ENCODE data around the gene MSH3. TPM values are rescaled to one million over a fixed set of nuclear protein-coding genes. Genes with fewer than 3 reads are reported as not detected.

MSH3 gene
- total RNA-seq, 4 donors from 2014 or later: 11.0 to 15.0 (median 12.4) TPM

- Histone ChIP-seq H3K27me3 (no peaks in the 10 kb centered on the region), H3K36me3 (peaks cover 33% of the 10 kb centered on the region), H3K4me1 (no peaks in the 10 kb centered on the region), H3K9me3 (no peaks in the 10 kb centered on the region), H3K4me3 (no peak overlapping the region), H3K27ac (no peak overlapping the region)
- WGBS: 99% methylated on average over 3 of the region's 3 CpGs
- TF ChIP-seq CTCF (IDR thresholded peaks at IDR 0.05) (no peak), POLR2A (IDR thresholded peaks at IDR 0.05) (no peak)
- no peak for DNase-seq (ENCODE audit: low spot score in 2 of 2)
Observed at GRCh38 chr5:80747922-80748321, 93.5 kb downstream of the MSH3 start.

DNA sequence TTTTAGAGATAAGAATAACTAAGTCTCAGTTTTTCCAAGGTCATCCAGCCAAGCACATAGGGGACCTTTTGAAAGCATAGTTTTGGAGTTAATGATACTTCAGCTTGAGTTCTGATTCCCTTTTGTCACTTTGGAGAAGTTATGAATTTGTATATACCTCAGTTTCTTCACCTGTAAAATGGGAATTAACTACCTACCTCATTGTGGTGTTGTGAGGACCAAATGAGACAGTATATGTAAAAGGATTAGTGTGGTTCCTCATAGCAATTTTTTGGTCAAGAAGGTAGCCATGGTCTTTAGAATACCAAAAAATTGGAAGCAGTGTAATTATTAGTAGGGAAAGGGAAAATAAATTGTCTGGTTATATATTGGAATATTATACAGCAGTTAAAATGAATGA, 98.0 kb downstream of the MSH3 start:
- Histone ChIP-seq H3K27ac (no peak overlapping the region), H3K27me3 (no peaks in the 10 kb centered on the region), H3K4me1 (no peaks in the 10 kb centered on the region), H3K36me3 (peaks cover 7% of the 10 kb centered on the region), H3K4me3 (no peak overlapping the region), H3K9me3 (no peaks in the 10 kb centered on the region)
- DNase-seq (ENCODE audit: low spot score in 2 of 2): no peak
- TF ChIP-seq POLR2AphosphoS5 (IDR thresholded peaks at IDR 0.05) (no peak), EP300 (IDR thresholded peaks at IDR 0.05) (no peak), CTCF (IDR thresholded peaks at IDR 0.05) (no peak), POLR2A (IDR thresholded peaks at IDR 0.05) (no peak)

DNA sequence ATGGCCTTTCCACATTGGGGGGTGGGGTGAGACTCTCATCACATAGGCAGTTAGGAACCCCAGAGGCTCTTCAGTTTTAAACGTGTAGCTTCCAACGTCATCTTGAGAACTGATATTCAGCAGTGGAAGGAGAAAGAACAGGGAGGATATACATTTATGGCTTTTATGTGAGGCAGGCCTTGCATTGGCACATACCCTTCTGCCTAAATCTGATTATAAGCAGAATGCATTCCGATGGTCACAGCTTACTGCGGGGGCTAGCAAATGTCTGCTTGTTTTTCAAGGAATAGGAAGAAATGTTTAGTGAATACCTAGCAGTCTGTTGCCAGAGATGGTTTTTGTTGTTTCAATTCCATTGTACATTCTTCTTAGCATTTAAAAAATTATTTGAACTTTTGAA, 99.3 kb downstream of the MSH3 start:
- no peaks in the 10 kb centered on the region for H3K9me3 ChIP-seq
- 77% methylated on average over 4 of the region's 4 CpGs for WGBS

GRCh38 chr5:80754900-80755299, 100.4 kb downstream of the MSH3 start:
- H3K27me3 ChIP-seq: no peaks in the 10 kb centered on the region
- H3K9me3 ChIP-seq: no peaks in the 10 kb centered on the region
- H3K4me1 ChIP-seq: no peaks in the 10 kb centered on the region
- H3K4me3 ChIP-seq: no peak overlapping the region
- WGBS: 56% methylated on average over 7 of the region's 7 CpGs
- no peak for DNase-seq (ENCODE audit: low spot score in 2 of 2)
- no peak for TF ChIP-seq EP300 (IDR thresholded peaks at IDR 0.05)
- no peak for TF ChIP-seq CTCF (IDR thresholded peaks at IDR 0.05)
- TF ChIP-seq POLR2A (IDR thresholded peaks at IDR 0.05): no peak
- no peak for TF ChIP-seq POLR2AphosphoS5 (IDR thresholded peaks at IDR 0.05)
- no peaks in the 10 kb centered on the region for H3K36me3 ChIP-seq
- no peak overlapping the region for H3K27ac ChIP-seq

More for the DNA sequence above, 99.3 kb downstream of the MSH3 start:
- no peaks in the 10 kb centered on the region for H3K36me3 ChIP-seq
- no peak overlapping the region for H3K27ac ChIP-seq
- TF ChIP-seq POLR2AphosphoS5 (IDR thresholded peaks at IDR 0.05) (no peak), EP300 (IDR thresholded peaks at IDR 0.05) (no peak), POLR2A (IDR thresholded peaks at IDR 0.05) (no peak), CTCF (IDR thresholded peaks at IDR 0.05) (no peak)
- H3K27me3 ChIP-seq: no peaks in the 10 kb centered on the region
- DNase-seq (ENCODE audit: low spot score in 2 of 2): no peak
- H3K4me1 ChIP-seq: no peaks in the 10 kb centered on the region
- H3K4me3 ChIP-seq: no peak overlapping the region

- Histone ChIP-seq H3K27ac (no peak overlapping the region), H3K36me3 (no peaks in the 10 kb centered on the region), H3K4me1 (no peaks in the 10 kb centered on the region), H3K27me3 (no peaks in the 10 kb centered on the region), H3K4me3 (no peak overlapping the region), H3K9me3 (no peaks in the 10 kb centered on the region)
- WGBS: 57% methylated on average over 3 of the region's 3 CpGs
- no peak for TF ChIP-seq POLR2AphosphoS5 (IDR thresholded peaks at IDR 0.05)
- no peak for TF ChIP-seq CTCF (IDR thresholded peaks at IDR 0.05)
- no peak for TF ChIP-seq POLR2A (IDR thresholded peaks at IDR 0.05)
- no peak for TF ChIP-seq EP300 (IDR thresholded peaks at IDR 0.05)
- DNase-seq (ENCODE audit: low spot score in 2 of 2): no peak
Observed at GRCh38 chr5:80755626-80756025, 101.2 kb downstream of the MSH3 start.

Data from suprapubic skin (tissue), 4 donors.